Activated CD4-positive, alpha-beta T cell treated with anti-CD3 and anti-CD28 coated beads, Interleukin-2, amount 10 ng/mL, durations not matched to agents 24 days and 14 days (primary cell): Measurements from ENCODE around the gene HAPLN2. TPM values are rescaled to one million over a fixed set of nuclear protein-coding genes. Genes with fewer than 3 reads are reported as not detected.

Source experiments
- DNase-seq: peaks from one replicate; pipeline ENCODE4 v3.0.0; 2022
- H3K27ac Mint-ChIP-seq: one replicate; pipeline ENCODE4 v1.8.0; 2022; ENCODE audit warnings: mild to moderate bottlenecking, mixed read lengths
- H3K27me3 Mint-ChIP-seq: one replicate; pipeline ENCODE4 v1.8.0; 2022; ENCODE audit warnings: mixed read lengths
- H3K36me3 Mint-ChIP-seq: one replicate; pipeline ENCODE4 v1.8.0; 2022; ENCODE audit warnings: low read depth, mild to moderate bottlenecking, mixed read lengths
- H3K4me1 Mint-ChIP-seq: one replicate; pipeline ENCODE4 v1.8.0; 2021; ENCODE audit warnings: mixed read lengths
- H3K4me3 Mint-ChIP-seq: one replicate; pipeline ENCODE4 v1.8.0; 2022; ENCODE audit warnings: mild to moderate bottlenecking, moderate library complexity, mixed read lengths
- H3K9me3 Mint-ChIP-seq: one replicate; pipeline ENCODE4 v1.8.0; 2021; ENCODE audit warnings: mixed read lengths
- intact Hi-C: fragments of 100-400 bp; cut with micrococcal nuclease; formaldehyde crosslinking; loops from one replicate; pipeline ENCODE4 v1.15.1; 2023
- total RNA-seq: library from RNA; stranded (reverse); gene quantifications from 2 replicates; pipeline ENCODE4 v1.2.3, GENCODE V29; 2022

Gene HAPLN2
- total RNA-seq, 1 donor from 2014 or later, result not detected

- intact Hi-C loops, result no loop called here
- DNase-seq, result no peak
- Mint-ChIP-seq H3K27me3 (peaks cover 54% of the 10 kb centered on the region), H3K4me3 (no peak overlapping the region), H3K27ac (no peak overlapping the region), H3K4me1 (peaks cover under 1% of the 10 kb centered on the region), H3K36me3 (no peaks in the 10 kb centered on the region), H3K9me3 (no peaks in the 10 kb centered on the region)
Measured at GRCh38 chr1:156670791-156671190, 51.6 kb downstream of the HAPLN2 start.

DNA sequence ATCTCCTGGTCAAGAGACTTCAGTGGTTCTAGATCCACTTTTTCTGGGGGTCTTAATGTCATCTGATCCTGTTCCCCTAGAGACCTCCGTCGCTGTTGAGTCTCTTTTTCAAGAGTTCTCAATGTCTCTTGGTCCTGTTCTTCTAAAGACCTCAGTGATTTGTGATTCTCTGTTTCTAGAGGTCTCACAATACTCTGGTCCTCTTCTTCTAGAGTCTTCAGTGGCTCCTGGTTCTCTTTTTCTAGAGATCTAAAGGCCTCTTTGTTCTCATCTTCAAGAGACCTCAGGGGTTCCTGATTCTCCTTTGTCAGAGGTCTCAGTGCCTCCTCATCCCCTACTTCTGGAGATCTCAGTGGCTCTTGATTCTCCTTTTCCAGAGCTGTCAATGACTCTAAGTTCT lies 52.6 kb downstream of the HAPLN2 start:
- H3K4me3 Mint-ChIP-seq, result no peak overlapping the region
- intact Hi-C loops, result no loop called here
- no peaks in the 10 kb centered on the region for H3K4me1 Mint-ChIP-seq
- H3K36me3 Mint-ChIP-seq, result no peaks in the 10 kb centered on the region
- H3K9me3 Mint-ChIP-seq, result no peaks in the 10 kb centered on the region
- peaks cover 52% of the 10 kb centered on the region for H3K27me3 Mint-ChIP-seq
- no peak overlapping the region for H3K27ac Mint-ChIP-seq
- DNase-seq, result no peak

DNA sequence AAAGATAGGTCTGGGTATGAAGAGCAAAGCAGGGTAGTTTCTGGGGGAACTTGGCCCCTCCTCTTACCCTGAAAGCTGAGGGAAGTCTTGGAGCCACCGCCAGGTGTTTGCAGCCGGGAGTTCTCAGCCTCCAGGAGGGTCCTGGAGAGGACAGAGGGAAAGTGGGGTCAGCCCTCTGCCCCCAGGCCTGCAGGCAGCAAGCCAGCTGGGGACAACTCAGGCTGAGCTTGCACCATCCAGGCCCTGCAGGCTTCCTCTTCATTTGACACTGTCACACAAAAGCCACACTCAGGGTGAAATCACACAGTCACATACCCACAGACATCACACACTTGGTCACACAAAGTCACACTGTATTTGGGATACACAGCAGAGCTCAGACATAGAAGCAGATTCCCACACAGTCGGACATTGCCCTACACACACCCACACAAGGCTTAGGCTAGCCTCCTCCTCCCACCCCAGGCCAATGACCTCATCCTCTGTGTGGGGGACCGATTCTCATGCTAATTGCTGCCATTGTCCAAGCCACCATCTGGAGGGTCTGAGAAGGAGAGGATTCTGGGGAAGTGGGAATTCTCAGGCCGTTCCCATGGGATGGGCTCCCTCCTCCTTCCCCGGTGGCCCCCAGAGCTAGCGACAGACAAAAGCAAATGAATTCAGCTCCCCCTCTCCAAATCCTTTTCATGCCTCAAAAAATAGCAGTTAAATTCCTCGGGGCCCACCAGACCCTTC lies 54.3 kb downstream of the HAPLN2 start:
- H3K9me3 Mint-ChIP-seq, result no peaks in the 10 kb centered on the region
- H3K27ac Mint-ChIP-seq, result no peak overlapping the region
- H3K36me3 Mint-ChIP-seq, result no peaks in the 10 kb centered on the region
- intact Hi-C loops, result no loop called here
- no peak for DNase-seq
- peaks cover 65% of the 10 kb centered on the region for H3K27me3 Mint-ChIP-seq
- H3K4me1 Mint-ChIP-seq, result peaks cover 13% of the 10 kb centered on the region
- no peak overlapping the region for H3K4me3 Mint-ChIP-seq

Other genes starting within 250 kb of the HAPLN2 start
- 29.7 and 29.8 TPM in 2 replicates for gene MEF2D, start 118.6 kb upstream of the HAPLN2 start, total RNA-seq
- gene IQGAP3, start 46.9 kb upstream of the HAPLN2 start, total RNA-seq, result 10.5 and 11.2 TPM in 2 replicates
- 4.6 and 5.4 TPM in 2 replicates for gene TTC24, start 39.7 kb upstream of the HAPLN2 start, total RNA-seq
- 84.1 and 90.2 TPM in 2 replicates for gene NAXE, start 27.6 kb upstream of the HAPLN2 start, total RNA-seq
- gene GPATCH4, start 17.9 kb upstream of the HAPLN2 start, total RNA-seq, result 99.0 and 99.2 TPM in 2 replicates
- gene BCAN, start 22.7 kb downstream of the HAPLN2 start, total RNA-seq, result not detected in 2 replicates
- gene NES, start 58.0 kb downstream of the HAPLN2 start, total RNA-seq, result 0.05 TPM in 2 replicates
- 0.62 and 1.4 TPM in 2 replicates for gene CRABP2, start 86.2 kb downstream of the HAPLN2 start, total RNA-seq
- gene METTL25B, start 109.1 kb downstream of the HAPLN2 start, total RNA-seq, result 35.9 and 40.5 TPM in 2 replicates
- 75.4 and 83.1 TPM in 2 replicates for gene ISG20L2, start 109.4 kb downstream of the HAPLN2 start, total RNA-seq
- 134 and 135 TPM in 2 replicates for gene MRPL24, start 121.7 kb downstream of the HAPLN2 start, total RNA-seq
- 360 and 367 TPM in 2 replicates for gene HDGF, start 132.3 kb downstream of the HAPLN2 start, total RNA-seq
- 106 and 120 TPM in 2 replicates for gene PRCC, start 148.1 kb downstream of the HAPLN2 start, total RNA-seq
- 277 and 282 TPM in 2 replicates for gene SH2D2A, start 197.4 kb downstream of the HAPLN2 start, total RNA-seq
- gene INSRR, start 239.7 kb downstream of the HAPLN2 start, total RNA-seq, result 0.68 and 0.71 TPM in 2 replicates
- gene NTRK1, start 241.4 kb downstream of the HAPLN2 start, total RNA-seq, result 54.3 and 61.2 TPM in 2 replicates